HG02759 (cell line): ENCODE results near the gene TDRD10.
"Not testable (repeated sequence)": the region's sequence is repeated elsewhere in the genome, so short reads cannot be mapped to it uniquely, and the experiment has no call there.

Experiments used
- ATAC-seq: cut with Tn5 transposase; IDR thresholded peaks from one replicate; pipeline ENCODE4 v1.9.1; 2021; ENCODE audit warnings: mild to moderate bottlenecking, moderate library complexity; ENCODE audit not compliant: unreplicated experiment

TDRD10 gene

GRCh38 chr1:154512760-154513159, 10.7 kb downstream of the TDRD10 start:
- ATAC-seq: no peak

GRCh38 chr1:154514066-154514553, 12.1 kb downstream of the TDRD10 start:
- no peak for ATAC-seq

DNA sequence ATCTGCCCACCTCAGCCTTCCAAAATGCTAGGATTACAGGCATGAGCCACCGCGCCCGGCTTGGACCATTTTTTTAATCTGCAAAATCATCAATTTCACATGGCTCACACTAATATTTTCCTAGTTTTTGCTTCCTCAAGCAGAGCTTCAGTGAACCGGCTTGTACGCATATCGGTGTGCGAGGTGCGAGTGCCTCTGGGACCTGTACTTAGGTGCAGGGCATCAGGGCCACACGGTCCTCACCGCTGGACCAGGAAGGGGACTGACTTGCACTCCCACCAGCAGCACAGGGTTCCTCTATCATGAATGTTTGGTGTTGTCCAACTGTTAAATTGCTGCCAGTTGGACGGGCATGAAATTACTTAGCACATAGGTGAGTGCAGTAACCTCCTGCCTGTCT, 15.6 kb downstream of the TDRD10 start:
- ATAC-seq: no peak

DNA sequence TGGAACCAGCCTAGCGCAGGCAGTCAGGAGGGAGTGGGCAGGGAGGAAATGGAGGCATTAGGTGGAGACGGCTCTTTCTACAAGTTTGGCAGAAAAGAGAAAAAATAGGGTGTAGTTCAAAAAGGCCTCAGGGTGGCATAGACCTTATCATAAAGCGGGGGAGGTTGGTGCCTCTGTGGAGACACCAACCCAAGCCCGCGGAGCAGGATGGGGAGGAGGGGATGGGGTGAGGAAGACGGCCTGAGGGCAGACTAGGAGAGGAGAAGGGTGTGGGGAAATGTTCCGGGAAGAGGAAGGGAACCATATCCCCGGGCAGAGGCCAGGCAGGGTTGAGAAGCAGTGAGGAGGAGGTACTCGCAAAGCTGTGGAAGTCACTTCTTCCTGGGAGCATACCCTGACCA, 17.6 kb downstream of the TDRD10 start:
- ATAC-seq: no peak

- no peak for ATAC-seq
Observed at GRCh38 chr1:154520333-154520732, 18.3 kb downstream of the TDRD10 start.

DNA sequence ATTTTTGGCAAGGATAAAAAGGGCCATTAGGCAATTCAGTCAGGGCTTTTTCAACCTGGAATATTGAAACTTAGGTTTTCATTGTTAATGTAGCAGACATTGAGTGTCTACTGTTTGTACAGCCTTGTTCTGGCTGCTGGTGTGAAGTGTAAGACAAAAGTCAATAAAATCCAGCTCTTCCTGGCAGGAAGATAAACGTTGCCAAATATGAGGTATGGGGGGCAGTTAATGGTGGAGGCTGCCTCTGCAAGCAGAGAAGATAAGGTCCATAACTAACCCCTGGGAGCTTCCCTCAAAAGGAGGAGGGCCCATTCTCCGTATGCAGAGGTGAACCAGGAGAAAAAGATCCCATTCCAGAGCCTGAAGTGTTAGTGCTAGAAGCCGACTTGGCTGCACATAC, 19.7 kb downstream of the TDRD10 start:
- ATAC-seq: no peak

- no peak for ATAC-seq
Observed at GRCh38 chr1:154524881-154525280, 22.9 kb downstream of the TDRD10 start.

GRCh38 chr1:154527192-154527591, 25.2 kb downstream of the TDRD10 start:
- ATAC-seq: no peak

DNA sequence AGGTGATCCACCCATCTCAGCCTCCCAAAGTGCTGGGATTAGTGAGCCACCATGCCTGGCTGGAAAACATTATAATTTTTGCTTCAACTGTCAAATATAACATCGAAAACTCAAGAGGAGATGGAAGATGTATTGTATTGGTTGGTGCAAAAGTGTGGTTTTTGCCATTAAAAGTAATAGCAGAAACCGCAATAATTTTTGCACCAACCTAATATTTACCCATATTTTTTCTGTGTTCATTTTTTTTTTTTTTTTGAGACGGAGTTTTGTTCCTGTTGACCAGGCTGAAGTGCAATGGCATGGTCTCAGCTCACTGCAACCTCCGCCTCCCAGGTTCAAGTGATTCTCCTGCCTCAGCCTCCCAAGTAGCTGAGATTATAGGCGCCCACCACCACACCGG, 27.3 kb downstream of the TDRD10 start:
- no peak for ATAC-seq

- not testable (repeated sequence) for ATAC-seq
Observed at GRCh38 chr1:154531950-154532349, 29.9 kb downstream of the TDRD10 start.

DNA sequence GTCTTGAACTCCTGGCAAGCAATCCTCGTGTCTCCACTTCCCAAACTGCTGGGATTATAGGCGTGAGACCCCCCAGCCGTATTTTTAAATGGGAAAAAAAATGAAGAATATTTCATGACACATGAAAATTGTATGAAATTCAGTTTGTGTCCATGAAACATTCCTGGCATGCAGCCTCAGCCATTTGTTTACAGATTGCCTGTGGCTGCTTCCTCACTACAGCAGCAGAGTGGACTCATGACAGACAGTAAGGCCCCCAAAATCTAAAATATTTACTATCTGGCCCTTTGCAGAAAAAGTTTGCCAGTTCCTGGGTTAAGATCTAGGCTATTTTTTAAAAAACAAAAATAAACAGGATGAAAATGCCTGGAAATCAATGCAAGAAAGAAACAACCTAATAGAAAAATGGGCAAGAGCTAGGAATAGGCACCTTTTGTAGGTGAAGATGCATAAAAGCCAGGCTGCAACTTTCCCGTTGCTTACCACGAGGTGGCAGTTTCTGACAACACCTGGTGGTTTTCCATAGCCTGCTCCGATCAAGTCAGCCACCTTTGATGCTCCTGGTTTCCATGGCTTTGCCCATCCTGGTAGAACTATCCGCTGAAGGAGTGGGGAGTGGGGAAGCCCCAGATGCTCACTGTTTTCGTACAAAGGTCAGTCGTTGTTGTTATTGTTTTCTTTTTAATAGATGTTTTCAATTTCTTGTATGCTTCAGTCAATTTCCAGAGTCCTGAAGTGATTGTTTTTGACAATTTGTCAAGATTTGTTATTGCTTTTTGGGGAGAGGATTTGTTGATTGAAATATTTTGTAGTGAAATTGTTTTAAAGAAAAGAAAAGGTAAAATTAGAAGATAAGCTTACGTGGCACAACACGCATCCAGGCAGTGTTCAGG, 32.2 kb downstream of the TDRD10 start:
- no peak for ATAC-seq

- no peak for ATAC-seq
Observed at GRCh38 chr1:154536570-154536969, 34.6 kb downstream of the TDRD10 start.

DNA sequence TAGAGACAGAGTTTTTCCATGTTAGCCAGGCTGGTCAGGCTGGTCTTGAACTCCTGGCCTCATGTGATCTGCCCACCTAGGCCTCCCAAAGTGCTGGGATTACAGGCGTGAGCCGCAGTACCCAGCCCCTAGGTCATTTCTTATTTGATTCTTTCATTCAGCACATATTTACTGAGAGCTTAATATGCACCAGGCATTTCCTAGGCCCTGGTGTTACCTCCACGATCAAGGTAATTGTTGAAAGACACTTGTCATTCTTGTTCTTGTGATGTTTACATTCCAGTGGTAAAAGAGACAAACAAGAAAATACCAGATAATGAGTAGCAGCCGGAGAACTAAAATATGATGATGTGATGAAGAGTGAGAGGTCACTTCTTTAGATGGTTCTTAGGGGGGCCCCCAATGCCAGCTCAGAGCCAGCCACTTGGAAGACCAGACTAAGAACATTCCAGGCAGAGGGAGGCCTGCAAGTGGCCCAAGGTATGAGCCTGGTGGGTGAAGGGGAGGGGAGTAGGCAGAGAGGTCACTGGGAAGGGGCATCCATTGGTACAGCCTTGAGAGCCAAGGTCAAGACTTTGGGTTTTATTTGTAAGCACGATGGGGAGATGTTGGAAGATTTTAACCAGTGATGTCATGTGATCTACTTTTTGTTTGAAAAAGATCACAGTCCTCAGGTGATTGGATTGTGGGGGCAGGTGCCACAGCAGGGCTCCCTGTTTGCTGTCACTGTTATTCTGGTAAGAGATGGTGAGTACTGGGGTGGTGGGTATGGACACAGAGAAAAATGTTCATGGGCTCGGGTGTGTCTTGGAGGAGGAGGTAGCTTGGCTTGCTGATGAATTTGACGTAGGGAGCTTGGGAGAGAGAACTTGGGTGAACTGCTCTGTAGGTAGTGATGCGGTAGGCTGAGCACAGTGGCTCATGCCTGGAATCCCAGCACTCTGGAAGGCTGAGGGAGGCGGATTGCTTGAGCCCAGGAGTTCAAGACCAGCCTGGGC, 37.8 kb downstream of the TDRD10 start:
- no peak for ATAC-seq

DNA sequence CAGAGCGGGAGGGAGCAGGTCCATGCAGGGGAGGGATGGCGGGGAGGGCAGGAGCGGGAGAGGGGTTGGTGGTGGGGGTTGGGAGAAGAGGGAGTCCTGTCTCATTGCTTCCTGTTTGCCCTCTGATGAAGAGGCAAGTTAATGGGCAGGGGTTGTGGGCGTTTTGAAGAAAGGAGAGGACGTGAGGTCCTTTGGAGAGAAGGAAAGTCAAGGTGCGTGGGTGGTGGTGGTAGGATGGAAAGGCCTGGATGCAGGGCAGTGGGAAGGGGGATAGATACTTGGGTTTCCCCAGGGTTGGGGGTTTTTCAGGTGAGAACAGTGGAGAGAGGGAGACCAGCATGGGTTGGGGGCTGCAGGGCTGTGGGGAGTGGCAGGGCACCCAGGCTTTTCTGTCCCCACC, 39.2 kb downstream of the TDRD10 start:
- no peak for ATAC-seq

GRCh38 chr1:154546264-154547063, 44.4 kb downstream of the TDRD10 start:
- ATAC-seq: no peak

- no peak for ATAC-seq
Observed at GRCh38 chr1:154547105-154547732, 45.2 kb downstream of the TDRD10 start.

GRCh38 chr1:154548028-154548427, 46.0 kb downstream of the TDRD10 start:
- no peak for ATAC-seq

GRCh38 chr1:154549202-154549770, 47.3 kb downstream of the TDRD10 start:
- ATAC-seq: no peak

DNA sequence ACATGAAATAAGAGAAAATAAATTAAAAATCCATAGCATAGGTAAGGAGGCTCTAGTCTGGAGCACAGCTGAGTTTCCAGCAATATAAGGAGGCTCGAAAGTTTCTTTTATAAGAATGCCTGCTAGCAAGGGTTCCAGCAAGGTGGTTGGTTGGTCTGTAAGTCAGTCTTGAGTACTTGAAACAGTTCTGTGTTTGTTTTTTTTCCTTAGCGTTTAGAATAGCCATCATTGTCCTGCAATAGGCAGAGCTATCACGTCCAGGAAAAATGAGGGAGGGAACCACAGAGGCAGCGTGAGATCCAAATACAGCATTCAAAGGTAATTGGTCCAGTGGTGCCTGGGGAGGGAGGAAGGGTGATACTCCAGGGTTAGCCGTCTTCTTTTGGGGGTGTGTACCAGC, 48.1 kb downstream of the TDRD10 start:
- ATAC-seq: no peak

DNA sequence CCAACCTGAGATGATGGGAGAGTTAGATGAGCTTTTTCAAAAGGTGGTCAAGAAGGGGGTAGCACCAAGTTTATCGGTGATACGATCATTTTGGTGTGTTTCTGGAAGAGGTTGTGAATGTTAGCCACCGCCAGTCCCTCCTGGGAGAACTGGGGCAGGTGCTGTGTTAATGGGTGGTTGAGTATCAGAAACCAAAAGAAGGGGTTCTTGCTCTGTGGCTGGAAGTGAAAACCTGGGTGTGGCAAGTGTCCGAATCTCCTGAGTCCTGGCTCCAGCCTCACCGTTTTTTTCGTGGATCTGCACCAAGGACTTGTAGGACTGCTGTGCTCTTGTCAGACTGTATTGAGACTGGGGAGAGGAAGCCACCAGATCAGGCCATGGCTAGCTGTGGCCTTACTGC, 48.6 kb downstream of the TDRD10 start:
- ATAC-seq: no peak
